DMS114 treated with DMSO at 0.1 percent for 48 hours (cell line): ENCODE results near the gene ADAM12.
"Not testable (repeated sequence)": the region's sequence is repeated elsewhere in the genome, so short reads cannot be mapped to it uniquely, and the experiment has no call there.

Experiments used
- DNase-seq: peaks from one replicate; lab custom pipeline; 2025; ENCODE audit not compliant: unreplicated experiment; lab: John Stamatoyannopoulos, UW

The ADAM12 gene

GRCh38 chr10:125992254-125992653 is 396.0 kb downstream of the ADAM12 start:
- DNase-seq: no peak

GRCh38 chr10:125991392-125991791 is 396.9 kb downstream of the ADAM12 start:
- DNase-seq: no peak

GRCh38 chr10:125990974-125991373 is 397.3 kb downstream of the ADAM12 start:
- DNase-seq: no peak

- DNase-seq: no peak
Observed at GRCh38 chr10:125989791-125990190, 398.5 kb downstream of the ADAM12 start.

- DNase-seq: no peak
Observed at GRCh38 chr10:125985557-125986240, 402.6 kb downstream of the ADAM12 start.

- no peak for DNase-seq
Observed at GRCh38 chr10:125984865-125985495, 403.3 kb downstream of the ADAM12 start.

GRCh38 chr10:125984346-125984745 is 403.9 kb downstream of the ADAM12 start:
- DNase-seq: no peak

GRCh38 chr10:125983656-125984055 is 404.6 kb downstream of the ADAM12 start:
- DNase-seq: no peak

GRCh38 chr10:125983161-125983560 is 405.1 kb downstream of the ADAM12 start:
- no peak for DNase-seq

- peak; percentile 60 for DNase-seq
Observed at GRCh38 chr10:125982260-125982948, 405.9 kb downstream of the ADAM12 start.

- no peak for DNase-seq
Observed at GRCh38 chr10:125980521-125981035, 407.7 kb downstream of the ADAM12 start.

- no peak for DNase-seq
Observed at GRCh38 chr10:125979976-125980375, 408.3 kb downstream of the ADAM12 start.

- no peak for DNase-seq
Observed at GRCh38 chr10:125976960-125977605, 411.2 kb downstream of the ADAM12 start.

GRCh38 chr10:125970077-125970630 is 418.1 kb downstream of the ADAM12 start:
- not testable (repeated sequence) for DNase-seq

GRCh38 chr10:125967533-125967932 is 420.7 kb downstream of the ADAM12 start:
- no peak for DNase-seq

GRCh38 chr10:125964558-125964957 is 423.7 kb downstream of the ADAM12 start:
- no peak for DNase-seq
